Measurements from ENCODE around the gene LHFPL3.

The LHFPL3 gene

DNA sequence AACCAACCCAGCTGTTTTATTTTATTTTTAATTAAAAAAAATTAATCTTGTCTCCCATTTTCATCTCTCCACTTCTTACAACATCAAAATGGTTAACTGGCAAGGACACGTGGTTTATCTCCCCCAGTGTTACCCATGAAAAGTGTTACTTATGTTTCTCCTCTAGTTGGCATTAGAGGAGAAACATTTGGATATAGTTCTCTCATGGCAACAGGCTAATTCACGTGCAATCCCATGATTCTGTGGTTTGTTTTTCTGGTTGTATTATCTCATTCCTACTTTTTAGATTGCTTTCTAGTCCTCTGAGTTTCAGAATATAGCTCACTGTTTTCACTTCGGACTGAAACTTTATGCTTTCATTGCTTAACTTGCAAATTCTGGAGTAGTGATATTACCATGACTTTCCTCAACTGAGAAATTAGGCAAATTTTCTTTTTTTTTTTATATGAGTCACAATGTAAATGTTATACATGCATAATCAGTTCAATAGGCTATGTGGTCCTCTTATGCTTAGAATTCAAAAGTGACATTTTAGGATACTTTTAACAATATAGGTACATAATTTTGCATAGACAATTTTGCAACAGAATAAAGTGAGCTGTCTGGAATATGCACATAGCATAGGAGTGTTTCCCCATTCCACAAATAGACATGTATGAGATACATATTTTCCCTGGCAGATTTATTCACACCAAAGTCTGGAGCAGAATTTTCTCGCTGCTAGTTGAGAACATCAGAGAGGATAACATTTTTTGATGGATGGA is 43.0 kb downstream of the LHFPL3 start:
- DNase-seq (ENCODE audit: low spot score), result no peak

DNA sequence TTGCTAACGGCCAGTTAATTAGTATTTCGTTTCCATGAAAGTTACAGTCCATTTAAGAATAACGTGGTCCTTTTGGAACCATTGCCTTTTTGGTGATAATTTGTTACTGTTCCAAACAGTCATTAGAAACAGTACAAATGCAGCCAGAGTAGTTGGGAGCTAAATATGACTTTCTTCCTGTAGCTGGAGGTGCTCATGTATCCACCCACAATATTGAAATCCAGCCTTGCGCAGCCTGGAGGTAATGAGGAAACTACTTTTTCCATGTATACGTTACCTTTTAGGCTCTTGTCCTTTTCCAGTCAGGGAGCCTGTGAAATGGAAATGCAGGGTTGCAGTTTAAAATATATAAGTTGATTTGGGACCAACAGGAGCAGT is 43.6 kb downstream of the LHFPL3 start:
- DNase-seq (ENCODE audit: low spot score), result no peak

DNA sequence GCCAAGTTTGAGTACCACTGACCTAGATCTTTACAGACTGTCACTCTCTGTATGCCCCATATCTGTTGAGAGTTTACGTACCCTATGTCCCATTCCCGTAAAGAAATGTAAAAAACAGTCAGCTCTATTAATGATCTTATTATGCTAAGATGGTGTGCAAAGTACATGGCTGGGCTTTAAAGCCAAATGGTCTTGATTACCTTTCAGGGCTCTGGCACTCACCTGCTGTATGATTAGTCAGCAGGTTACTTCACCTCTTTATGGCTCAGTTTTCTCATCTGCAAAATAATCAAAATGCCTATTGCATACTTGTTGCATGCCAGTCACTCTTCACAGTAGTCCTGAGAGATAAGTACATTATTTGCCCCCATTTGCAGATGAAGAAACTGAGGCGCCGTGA is 54.2 kb downstream of the LHFPL3 start:
- DNase-seq (ENCODE audit: low spot score), result no peak

DNA sequence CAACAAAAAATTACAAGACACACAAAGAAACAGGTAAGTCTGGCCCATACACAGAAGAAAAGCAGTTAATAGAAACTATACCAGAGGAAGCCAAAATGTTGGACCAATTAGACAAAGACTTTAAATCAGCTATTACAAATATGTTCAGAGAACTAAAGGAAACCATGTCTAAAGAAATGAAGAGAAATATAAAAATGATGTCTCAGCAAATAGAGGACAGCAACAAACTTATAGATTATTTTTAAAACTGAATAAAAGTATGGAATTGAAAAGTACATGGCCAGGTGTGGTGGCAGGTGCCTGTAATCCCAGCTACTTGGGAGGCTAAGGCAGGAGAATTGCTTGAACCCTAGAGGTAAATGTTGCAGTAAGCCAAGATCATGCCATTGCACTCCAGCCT is 58.5 kb downstream of the LHFPL3 start:
- no peak for DNase-seq (ENCODE audit: low spot score)

DNA sequence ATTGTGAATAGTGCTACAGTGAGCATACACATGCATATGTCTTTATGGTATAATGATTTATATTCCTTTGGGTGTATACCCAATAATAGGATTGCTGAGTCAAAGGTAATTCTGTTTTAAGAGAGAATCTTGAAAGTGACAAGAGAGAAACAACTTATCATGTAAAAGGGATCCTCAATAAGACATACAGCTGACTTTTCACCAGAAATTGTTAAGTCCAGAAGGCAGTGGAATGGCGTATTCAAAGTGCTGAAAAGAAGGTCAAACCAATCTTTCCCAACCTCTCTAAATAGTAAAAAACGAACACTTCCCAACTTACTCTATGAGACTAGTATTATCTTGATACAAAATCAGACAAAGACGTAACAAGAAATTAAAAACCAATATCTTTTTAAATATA is 59.8 kb downstream of the LHFPL3 start:
- DNase-seq (ENCODE audit: low spot score), result no peak

DNA sequence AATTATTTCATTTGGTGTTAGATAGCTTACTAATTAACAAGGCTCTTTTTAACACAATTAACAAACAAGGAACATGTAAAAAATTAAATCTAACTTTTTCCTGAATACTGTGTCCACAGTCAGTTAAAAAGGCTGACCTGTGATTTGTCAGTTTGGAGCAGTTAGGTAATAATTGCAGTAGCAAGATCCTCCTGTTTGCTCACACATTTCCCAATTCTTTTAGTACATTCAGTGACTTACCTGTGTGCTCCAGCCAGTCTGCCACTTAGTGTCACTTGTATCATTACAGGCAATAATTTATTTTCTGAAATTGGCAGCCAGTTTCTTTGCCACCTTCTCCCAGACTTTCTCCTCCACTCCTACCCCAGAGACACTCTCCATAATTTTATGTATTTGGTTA is 66.8 kb downstream of the LHFPL3 start:
- no peak for DNase-seq (ENCODE audit: low spot score)

DNA sequence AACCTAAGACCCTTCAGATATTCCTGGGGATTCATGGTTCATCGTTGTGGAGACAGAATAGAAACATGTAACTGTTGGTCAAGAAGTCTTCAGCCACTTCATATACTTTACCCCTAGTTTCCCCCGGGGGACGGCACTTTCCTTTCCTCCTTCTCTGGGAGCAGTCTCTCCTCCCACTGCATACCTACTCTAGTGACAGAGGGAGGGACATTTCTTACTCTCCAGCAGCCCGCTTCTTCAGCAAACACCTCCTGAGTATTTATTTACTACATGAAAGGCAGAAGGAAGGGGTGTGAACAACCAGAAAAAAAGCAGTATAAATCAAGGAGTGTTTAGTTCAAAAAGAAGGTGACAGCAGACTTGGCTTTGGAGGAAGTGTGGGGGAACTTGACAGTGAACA is 69.0 kb downstream of the LHFPL3 start:
- no peak for DNase-seq (ENCODE audit: low spot score)

DNA sequence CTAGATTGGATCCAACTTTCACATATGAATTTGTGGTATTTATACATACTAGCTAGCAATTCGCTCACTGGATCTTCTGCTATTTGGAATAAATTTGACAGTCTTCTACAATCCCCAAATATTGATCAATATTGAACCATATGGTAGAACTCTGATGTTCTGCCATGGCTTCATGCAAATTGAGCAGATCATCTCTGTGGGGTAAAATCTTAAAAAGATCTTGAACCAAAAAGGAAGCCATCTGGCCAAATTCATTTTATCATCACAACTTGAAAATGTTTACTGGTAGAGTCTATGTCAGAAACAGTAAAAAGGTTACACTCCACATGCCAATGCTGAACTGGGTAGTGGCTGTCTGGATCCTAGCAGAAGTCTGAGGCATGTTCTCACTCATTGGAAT is 80.0 kb downstream of the LHFPL3 start:
- DNase-seq (ENCODE audit: low spot score), result no peak

DNA sequence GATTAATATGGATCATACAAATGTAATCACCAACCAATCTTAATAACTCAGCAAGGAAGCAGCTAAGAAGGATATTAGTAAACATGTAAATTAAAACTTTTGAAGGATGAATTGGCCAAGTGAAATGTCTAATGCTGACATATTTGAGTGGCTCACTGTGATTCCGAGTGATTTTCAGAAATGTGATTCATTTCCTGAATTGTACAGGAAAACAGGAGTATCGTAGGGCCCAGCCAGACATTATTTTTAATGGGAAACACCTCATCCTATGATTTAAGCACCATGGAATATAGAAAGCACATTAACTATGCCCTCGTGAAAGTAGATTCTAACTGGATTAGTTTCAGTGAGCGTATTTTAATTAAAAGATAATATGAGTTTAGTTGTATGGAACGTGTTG is 82.3 kb downstream of the LHFPL3 start:
- no peak for DNase-seq (ENCODE audit: low spot score)

DNA sequence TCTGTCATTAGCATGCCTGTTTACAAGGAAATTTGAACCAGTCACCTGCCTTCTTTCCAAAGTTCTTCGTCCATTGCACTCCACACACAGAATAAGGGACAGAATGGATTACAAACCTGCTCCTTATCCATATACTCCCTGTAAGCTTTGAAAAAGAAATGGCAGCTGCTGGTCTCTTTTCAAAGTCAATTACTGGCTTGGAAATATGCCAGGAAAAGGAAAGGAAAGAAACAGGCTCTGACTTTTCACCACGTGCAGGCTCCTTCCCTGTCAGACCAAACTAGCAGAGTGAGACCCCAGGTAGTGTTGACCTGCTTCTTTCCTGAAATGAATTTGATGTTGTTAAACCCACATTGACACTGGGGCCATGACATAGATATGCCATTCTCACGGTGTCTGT is 84.5 kb downstream of the LHFPL3 start:
- no peak for DNase-seq (ENCODE audit: low spot score)

DNA sequence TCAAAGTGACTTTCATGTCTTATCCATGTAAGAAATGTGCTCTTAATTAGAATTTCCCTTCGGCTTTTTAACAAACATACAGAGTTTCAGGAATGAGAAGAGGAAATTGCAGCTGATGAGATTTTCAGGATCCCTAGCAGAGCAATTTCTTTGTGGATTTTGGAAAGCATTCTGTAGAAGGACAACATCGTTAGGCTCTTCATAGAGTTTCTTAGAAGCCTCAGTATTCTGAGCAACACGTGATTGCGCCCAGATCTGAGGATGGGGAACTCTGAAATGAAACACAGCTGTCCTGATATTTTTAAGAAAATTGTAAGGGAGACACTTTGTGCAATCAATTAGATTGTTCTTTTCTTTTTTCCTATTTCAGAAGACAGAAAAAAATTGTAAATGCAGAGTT is 85.8 kb downstream of the LHFPL3 start:
- DNase-seq (ENCODE audit: low spot score), result no peak

DNA sequence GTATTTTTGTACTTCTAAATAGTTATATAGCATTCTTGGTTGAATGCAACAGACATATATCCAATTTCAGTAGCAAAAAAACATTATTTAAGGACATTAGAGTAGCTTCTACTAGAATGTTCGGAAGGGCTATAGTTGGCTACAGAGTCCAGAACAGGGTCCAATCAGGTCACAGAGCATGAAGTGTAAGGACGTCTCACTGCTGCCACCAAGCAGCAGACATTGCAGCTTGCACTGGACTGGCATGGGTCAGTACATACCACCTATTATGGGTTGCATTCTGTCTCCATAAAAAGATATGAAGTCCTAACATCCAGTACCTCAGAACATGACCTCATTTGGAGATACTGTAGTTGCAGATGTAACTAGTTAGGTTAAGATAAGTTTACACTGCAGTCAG is 87.3 kb downstream of the LHFPL3 start:
- DNase-seq (ENCODE audit: low spot score), result no peak

DNA sequence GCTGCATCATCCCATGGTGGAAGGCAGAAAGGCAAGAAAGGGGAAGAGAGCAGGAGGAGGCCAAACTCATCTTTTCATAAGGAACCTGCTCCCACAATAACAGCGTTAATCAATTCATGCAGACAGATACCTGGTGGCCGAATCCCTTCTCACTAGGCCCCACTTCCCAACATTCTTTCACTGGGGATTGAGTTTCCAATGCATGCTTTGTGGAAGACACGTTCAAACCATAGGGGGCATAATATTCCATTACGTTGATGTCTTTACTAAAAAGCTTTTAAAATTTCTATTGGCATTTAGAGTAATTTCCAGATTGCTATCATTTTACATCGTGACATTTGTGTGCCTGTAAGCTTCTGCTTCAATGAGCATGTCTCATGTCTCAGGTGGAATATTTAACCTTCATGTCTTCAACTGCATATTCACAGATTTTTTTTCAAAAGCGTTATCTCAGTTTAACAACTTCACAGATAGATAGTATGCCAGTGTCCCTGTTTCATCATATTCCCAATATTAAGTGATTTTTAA is 88.5 kb downstream of the LHFPL3 start:
- DNase-seq (ENCODE audit: low spot score), result no peak

DNA sequence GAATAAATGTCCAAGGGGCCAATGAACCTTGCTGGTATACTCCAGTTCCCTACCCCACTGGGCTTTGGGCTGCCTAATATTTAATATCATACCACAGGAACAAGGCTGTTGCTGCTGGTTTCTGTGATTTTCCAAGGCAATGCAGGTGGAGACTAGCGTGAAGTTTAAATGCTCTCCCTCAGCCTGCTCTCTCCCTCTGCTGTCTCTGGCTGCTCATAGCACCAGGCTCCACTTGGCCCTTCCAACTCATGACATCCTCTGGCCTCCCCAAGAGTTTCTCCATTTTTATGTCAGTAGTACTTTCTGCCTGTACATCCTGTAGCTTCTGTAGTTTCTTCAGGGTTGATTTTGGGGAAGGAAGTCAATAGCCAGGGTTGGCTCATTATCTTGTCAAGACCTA is 103.5 kb downstream of the LHFPL3 start:
- no peak for DNase-seq (ENCODE audit: low spot score)

DNA sequence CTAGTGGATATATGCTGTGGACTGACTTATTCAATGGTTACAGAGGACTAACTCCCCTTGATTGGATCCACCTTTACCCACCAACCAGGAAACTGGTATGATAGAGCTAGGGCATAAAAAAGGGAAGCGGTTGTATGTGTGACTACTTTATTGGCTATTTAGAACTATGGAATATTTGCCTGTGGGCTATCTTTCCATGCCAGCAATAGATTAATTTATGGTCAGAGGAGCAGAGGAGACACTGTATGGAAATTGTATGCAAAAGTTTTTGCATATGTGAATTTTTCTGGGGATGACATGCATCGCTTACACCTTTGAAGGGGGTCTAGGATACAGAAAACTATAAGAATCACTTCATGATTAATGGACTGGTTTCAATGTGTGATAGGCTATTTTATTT is 105.7 kb downstream of the LHFPL3 start:
- no peak for DNase-seq (ENCODE audit: low spot score)

DNA sequence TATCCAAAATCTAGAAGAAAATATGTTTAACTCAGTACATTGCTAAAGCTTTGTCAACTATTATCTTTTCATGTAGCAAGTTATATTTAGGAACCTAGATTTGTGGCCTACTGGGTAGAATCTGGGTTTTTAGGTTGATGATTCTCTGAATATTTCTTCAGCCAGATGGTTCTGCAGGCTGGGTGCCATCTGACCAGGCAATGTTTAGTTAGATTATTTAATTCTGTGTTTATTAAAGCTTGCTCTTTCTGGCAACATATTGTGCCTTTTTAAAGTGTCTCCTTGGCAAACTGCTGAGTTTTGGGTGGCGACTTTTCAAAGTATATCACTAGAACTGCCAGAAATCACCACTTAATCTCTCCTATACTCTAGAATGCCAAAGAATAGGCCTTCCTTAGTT is 114.1 kb downstream of the LHFPL3 start:
- DNase-seq (ENCODE audit: low spot score), result no peak

DNA sequence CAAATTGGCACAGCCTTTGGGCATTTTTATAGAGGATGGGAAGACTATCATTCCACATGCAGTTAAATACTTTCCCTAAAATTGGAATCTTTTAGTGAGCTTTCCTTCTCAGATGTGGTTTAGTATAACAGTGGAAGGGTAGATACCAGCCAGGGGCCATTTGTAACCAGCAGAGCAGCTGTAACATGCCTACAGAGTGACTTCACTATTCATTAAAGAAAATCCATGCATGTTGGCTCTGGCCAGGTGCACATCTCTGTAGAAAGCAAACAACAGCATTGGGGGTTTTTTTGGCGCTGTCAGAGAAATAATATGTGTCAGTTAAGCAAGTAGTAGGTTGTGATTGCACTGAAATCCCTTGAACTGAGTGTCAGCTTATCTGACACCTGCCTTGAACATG is 115.6 kb downstream of the LHFPL3 start:
- no peak for DNase-seq (ENCODE audit: low spot score)

DNA sequence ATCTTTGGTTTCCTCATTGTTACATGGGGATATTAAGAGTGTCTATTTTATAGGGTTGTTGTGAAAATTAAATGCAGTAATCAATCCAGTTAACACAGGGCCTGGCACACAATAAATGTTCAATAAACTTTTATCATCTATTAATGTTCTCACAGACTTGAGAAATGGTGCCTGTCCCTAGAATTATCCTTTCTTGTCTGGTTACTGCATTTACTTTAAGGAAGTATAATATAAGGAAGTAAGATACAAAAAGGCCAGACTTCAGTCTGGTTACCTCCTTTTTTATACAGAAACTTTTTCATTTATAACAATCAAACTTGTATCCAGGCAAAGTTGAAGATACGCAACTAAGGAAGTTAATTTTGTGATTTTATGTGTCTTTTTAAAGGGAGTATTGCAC is 117.0 kb downstream of the LHFPL3 start:
- no peak for DNase-seq (ENCODE audit: low spot score)

DNA sequence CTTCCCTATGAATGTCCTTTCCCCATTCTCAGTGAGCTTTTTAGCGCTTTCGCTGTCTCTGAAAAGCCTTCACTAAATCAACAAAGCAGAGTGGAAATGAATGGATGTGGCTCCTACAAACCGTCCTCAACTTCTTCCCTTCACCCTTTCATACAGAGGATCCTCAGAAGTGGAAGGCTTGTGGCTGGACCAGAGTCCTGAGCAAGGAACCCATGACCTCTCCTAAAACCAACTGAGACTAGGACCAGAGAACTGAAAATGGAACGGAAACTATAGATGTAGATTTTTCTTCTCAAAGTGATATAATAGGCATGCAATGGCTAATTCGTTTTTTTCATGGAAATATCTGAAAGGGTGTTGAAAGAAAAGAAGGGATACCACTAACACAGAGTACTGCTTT is 122.5 kb downstream of the LHFPL3 start:
- no peak for DNase-seq (ENCODE audit: low spot score)

DNA sequence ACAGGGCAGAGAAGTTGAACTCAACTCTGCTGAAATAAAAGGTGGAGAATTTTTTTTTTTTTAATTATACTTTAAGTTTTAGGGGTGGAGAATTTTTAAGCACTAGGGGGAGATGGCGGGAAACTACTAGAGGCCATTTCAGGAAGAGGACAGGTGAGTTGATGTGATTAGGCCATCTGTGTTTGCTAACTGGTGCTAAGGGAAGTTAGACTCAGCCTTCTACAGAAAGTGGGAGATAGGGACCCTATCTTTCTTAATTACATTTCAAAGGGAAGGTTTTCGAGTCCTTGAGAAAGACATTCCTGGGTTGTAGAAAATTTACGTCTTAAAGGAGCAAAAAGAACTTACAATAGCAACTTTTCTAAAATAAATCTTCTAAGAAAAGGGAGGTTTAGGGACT is 124.8 kb downstream of the LHFPL3 start:
- DNase-seq (ENCODE audit: low spot score), result no peak

DNA sequence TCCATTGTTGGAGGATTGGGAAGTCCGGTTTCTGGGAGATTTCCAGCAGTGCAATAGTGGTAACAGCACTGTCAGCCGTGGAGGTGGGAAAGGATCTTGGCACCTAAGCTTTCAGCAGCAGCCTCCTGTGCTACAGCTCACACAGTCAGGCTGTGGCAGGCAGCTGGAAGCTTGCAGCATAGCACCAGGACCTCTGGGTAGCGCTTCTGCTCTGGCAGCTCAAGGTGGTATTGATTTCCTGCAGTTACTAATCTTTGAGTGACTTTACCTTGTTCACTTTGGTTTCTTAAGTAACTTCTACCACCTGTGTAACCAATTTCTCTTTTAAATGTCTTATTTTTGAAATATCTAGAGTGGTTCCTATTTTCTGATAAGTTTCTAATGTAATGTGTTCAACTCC is 130.5 kb downstream of the LHFPL3 start:
- DNase-seq (ENCODE audit: low spot score), result no peak

DNA sequence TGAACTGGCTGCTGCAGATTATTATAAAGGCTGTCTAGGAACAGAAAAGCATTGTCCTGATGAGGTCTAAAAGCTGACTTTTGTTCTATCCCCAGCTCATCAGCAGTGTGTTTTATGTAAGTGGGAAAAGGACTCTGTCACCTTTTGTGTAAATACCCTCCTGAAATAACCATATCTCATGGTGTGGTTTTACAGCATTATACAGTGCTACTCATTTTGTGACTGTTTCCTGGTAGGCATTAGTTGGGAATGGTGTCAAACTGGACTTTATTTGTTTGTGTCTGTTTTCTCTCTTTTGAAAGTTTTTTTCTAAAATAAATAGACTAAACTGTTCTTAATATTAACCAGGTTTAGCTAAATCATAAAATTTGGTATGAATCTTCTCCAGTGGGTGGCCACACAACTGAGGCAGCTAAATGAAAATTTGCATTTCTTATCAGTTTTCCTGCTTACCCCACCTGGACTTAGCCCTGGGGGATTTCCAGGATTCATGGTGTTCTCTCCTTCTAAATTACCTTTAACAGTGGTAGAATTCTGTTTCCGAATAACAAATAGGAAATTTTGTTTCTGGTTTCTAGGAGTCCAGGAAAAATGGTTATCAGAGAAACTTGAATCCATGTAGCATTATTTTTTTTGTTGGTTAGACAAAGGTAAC is 140.9 kb downstream of the LHFPL3 start:
- DNase-seq (ENCODE audit: low spot score), result no peak

DNA sequence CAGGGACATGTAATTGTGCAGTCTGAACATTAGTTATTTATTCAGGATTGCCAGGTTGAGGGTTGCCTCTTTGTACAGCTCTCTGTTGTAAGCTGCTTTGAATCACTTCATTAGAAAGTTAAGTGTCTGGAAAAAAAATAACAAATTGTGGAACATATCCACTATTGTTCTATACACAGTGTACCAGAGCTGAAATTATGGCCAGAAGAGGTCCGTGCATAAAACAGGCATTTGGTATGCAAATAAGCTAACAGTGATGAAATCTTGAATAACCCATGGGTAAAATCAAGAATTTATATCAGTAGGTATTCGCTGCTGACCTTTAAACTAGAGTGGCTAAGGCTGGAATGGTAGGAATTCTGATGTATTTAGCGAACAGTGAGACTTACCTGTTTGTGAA is 152.1 kb downstream of the LHFPL3 start:
- no peak for DNase-seq (ENCODE audit: low spot score)

Measured in HuH-7.5 (cell line).